Measurements from ENCODE around the gene SLFN12.

- TF ChIP-seq CTCF (IDR thresholded peaks at IDR 0.05; ENCODE audit: low read depth, low read length) (no peak), POLR2A (IDR thresholded peaks at IDR 0.05; ENCODE audit: extremely low read depth, insufficient read length) (no peak), MYC (IDR thresholded peaks at IDR 0.05; ENCODE audit: low read depth, low read length) (peak; percentile 41)
Observed at GRCh38 chr17:35433075-35433894, 985 bp upstream of the SLFN12 start.
